MM.1S (cell line): ENCODE measurements around the gene DNAJC15.

ENCODE experiments used
- DNase-seq: peaks from one replicate; pipeline ENCODE4 v3.0.0-alpha.2; 2015
- H2AFZ ChIP-seq: fragments of 300-600 bp; sonication (generic); 2 replicates; pipeline ENCODE4 v1.6.0; 2016; ENCODE audit warnings: antibody characterized with exemption, low read length
- H3F3A ChIP-seq: fragments of 300-600 bp; sonication (generic); 2 replicates; pipeline ENCODE4 v1.6.1; 2016; ENCODE audit warnings: mild to moderate bottlenecking, antibody characterized with exemption, low read length, moderate library complexity, mixed read lengths; ENCODE audit not compliant: insufficient read depth
- H3K27ac ChIP-seq: fragments of 300-600 bp; sonication (generic); 2 replicates; pipeline ENCODE4 v1.5.1; 2016; ENCODE audit warnings: mild to moderate bottlenecking, low read length
- H3K27me3 ChIP-seq: fragments of 300-600 bp; sonication (generic); replicated peaks from 2 replicates; pipeline ENCODE4 v1.6.0; 2016; ENCODE audit warnings: low read length; ENCODE audit not compliant: insufficient read depth
- H3K36me3 ChIP-seq: fragments of 300-600 bp; sonication (generic); replicated peaks from 2 replicates; pipeline ENCODE4 v1.6.1; 2016; ENCODE audit warnings: mild to moderate bottlenecking, low read length, mixed read lengths; ENCODE audit not compliant: insufficient read depth
- H3K4me1 ChIP-seq: fragments of 300-600 bp; sonication (generic); 2 replicates; pipeline ENCODE4 v1.6.1; 2016; ENCODE audit warnings: low read length, mixed read lengths
- H3K4me2 ChIP-seq: fragments of 300-600 bp; sonication (generic); 2 replicates; pipeline ENCODE4 v1.6.0; 2016; ENCODE audit warnings: low read depth, low read length
- H3K4me3 ChIP-seq: fragments of 300-600 bp; sonication (generic); 2 replicates; pipeline ENCODE4 v1.5.1; 2016; ENCODE audit warnings: low read length, mixed read lengths
- H3K79me2 ChIP-seq: fragments of 300-600 bp; sonication (generic); 2 replicates; pipeline ENCODE4 v1.6.1; 2016; ENCODE audit warnings: mixed run types, low read length, mixed read lengths
- H3K9ac ChIP-seq: fragments of 300-600 bp; sonication (generic); 2 replicates; pipeline ENCODE4 v1.6.1; 2016; ENCODE audit warnings: low read length, mixed read lengths
- H3K9me2 ChIP-seq: fragments of 300-600 bp; sonication (generic); replicated peaks from 2 replicates; pipeline ENCODE4 v1.6.1; 2016; ENCODE audit warnings: mild to moderate bottlenecking, low read length, mixed read lengths; ENCODE audit not compliant: insufficient read depth
- H3K9me3 ChIP-seq: fragments of 300-600 bp; sonication (generic); replicated peaks from 2 replicates; pipeline ENCODE4 v1.6.1; 2016; ENCODE audit warnings: mild to moderate bottlenecking, low read length, mixed read lengths; ENCODE audit not compliant: insufficient read depth
- H4K20me1 ChIP-seq: fragments of 300-600 bp; sonication (generic); 2 replicates; pipeline ENCODE4 v1.6.1; 2016; ENCODE audit warnings: mild to moderate bottlenecking, low read length, moderate library complexity, mixed read lengths; ENCODE audit not compliant: insufficient read depth
- EZH2 ChIP-seq: fragments of 300-600 bp; sonication (generic); optimal IDR thresholded peaks from 2 replicates; pipeline ENCODE3; 2017; ENCODE audit warnings: low read depth, mild to moderate bottlenecking, antibody characterized with exemption, low read length, mixed read lengths
- EZH2phosphoT487 ChIP-seq: fragments of 300-600 bp; sonication (generic); IDR thresholded peaks from 2 replicates; pipeline ENCODE4 v1.6.1; 2018; ENCODE audit warnings: antibody characterized with exemption, low read length
- TF ChIP-seq, protein P1 (sequence below): fragments of 300-600 bp; sonication (generic); IDR thresholded peaks from 2 replicates; pipeline ENCODE4 v1.5.1; 2016; ENCODE audit warnings: antibody characterized with exemption, low read length, mixed read lengths

The DNAJC15 gene

DNA sequence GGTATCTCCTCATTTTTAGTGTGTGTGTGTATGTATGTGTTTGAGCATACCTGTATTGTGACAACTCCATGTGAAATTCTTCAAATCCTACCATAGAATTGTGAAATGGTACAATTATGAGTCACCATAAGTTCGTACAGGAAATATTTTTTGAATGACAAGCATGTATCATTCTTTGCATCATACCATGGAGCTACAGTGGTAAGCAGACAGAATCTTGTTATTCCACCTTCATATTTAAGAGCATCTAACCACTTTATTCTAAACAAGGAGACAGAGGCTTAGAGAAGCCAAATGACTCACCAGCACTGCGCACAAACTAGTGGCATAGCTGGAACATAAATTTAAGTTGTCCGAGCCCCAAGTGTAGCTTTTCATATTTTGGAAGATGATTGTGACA, 26.8 kb upstream of the DNAJC15 start:
- TF ChIP-seq EZH2: no peak
- TF ChIP-seq, protein P1, sequence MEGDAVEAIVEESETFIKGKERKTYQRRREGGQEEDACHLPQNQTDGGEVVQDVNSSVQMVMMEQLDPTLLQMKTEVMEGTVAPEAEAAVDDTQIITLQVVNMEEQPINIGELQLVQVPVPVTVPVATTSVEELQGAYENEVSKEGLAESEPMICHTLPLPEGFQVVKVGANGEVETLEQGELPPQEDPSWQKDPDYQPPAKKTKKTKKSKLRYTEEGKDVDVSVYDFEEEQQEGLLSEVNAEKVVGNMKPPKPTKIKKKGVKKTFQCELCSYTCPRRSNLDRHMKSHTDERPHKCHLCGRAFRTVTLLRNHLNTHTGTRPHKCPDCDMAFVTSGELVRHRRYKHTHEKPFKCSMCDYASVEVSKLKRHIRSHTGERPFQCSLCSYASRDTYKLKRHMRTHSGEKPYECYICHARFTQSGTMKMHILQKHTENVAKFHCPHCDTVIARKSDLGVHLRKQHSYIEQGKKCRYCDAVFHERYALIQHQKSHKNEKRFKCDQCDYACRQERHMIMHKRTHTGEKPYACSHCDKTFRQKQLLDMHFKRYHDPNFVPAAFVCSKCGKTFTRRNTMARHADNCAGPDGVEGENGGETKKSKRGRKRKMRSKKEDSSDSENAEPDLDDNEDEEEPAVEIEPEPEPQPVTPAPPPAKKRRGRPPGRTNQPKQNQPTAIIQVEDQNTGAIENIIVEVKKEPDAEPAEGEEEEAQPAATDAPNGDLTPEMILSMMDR: no peak
- TF ChIP-seq EZH2phosphoT487: no peak
- no peak for DNase-seq
- Histone ChIP-seq H3K4me3 (no peak overlapping the region), H2AFZ (no peak overlapping the region), H3K4me1 (peaks cover 5% of the 10 kb centered on the region; the same call in 1 of the 2 replicates), H4K20me1 (no peaks in the 10 kb centered on the region), H3K9ac (no peak overlapping the region), H3K9me3 (no peaks in the 10 kb centered on the region), H3K9me2 (no peaks in the 10 kb centered on the region), H3K27ac (no peak overlapping the region), H3K79me2 (no peaks in the 10 kb centered on the region), H3K27me3 (no peaks in the 10 kb centered on the region), H3K36me3 (no peaks in the 10 kb centered on the region), H3F3A (peaks cover 19% of the 10 kb centered on the region; the same call in 1 of the 2 replicates), H3K4me2 (no peak overlapping the region)

DNA sequence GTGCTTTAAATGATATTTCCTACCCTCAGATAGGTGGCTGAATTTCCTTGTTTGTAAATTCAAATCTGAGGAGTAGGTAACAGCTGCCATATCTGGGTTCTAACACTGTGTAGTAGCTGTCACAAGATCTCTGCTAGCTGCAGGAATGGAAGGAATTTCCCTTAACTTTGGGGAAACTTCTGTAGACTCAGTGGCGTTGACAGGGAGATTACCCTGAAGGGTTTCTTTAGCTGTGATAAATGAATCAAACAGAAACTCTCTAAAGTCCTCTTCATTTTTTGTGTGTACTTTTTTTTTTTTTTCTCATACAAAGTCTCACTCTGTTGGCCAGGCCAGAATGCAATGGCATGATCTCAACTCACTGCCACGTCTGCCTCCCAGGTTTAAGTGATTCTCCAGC, 26.0 kb upstream of the DNAJC15 start:
- Histone ChIP-seq H2AFZ (no peak overlapping the region), H3K4me3 (no peak overlapping the region)

DNA sequence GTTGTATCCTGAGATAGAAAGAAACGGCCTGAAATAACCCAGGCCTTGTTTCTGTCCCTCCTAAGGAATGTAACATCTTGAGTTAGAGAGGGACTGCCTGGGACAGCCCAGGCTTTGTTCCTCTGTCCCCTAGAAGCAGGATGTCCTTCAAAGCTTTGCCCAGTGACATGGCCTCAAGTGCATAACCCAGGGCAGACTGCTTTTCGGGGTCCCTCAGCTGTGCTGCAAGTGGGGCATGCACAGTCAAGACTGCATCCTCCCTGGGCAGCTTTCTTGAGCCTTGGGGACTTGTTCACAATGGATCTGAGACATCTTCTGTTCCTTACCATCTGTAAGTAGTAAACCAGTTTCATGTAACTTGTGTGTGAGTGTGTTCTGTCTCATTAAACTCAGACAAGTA, 23.9 kb upstream of the DNAJC15 start:
- Histone ChIP-seq H3K27ac (no peak overlapping the region), H3K9ac (no peak overlapping the region), H3K4me1 (no peaks in the 10 kb centered on the region), H3K27me3 (no peaks in the 10 kb centered on the region), H3K36me3 (no peaks in the 10 kb centered on the region), H4K20me1 (no peaks in the 10 kb centered on the region), H3K4me3 (no peak overlapping the region), H3K79me2 (no peaks in the 10 kb centered on the region), H2AFZ (no peak overlapping the region), H3F3A (no peaks in the 10 kb centered on the region), H3K4me2 (no peak overlapping the region), H3K9me3 (no peaks in the 10 kb centered on the region), H3K9me2 (no peaks in the 10 kb centered on the region)
- DNase-seq: no peak
- TF ChIP-seq, protein P1: no peak
- no peak for TF ChIP-seq EZH2
- no peak for TF ChIP-seq EZH2phosphoT487

More for the DNA sequence above, 26.0 kb upstream of the DNAJC15 start:
- Histone ChIP-seq H3K79me2 (no peaks in the 10 kb centered on the region), H3K4me1 (peaks cover 5% of the 10 kb centered on the region; the same call in 1 of the 2 replicates), H3K9me3 (no peaks in the 10 kb centered on the region), H3K9me2 (no peaks in the 10 kb centered on the region), H3K36me3 (no peaks in the 10 kb centered on the region), H3K4me2 (no peak overlapping the region), H3K27me3 (no peaks in the 10 kb centered on the region), H3K27ac (no peak overlapping the region), H3F3A (peaks cover 14% of the 10 kb centered on the region; the same call in 1 of the 2 replicates), H3K9ac (no peak overlapping the region), H4K20me1 (no peaks in the 10 kb centered on the region)
- TF ChIP-seq, protein P1: no peak
- TF ChIP-seq EZH2 (no peak), EZH2phosphoT487 (no peak)
- DNase-seq: no peak
